ENCODE data around the gene RGS14.

RGS14 gene

GRCh38 chr5:177346820-177347219 is 10.9 kb upstream of the RGS14 start:
- H2AFZ ChIP-seq (ENCODE audit: low read depth) = no peak overlapping the region
- H4K20me1 ChIP-seq (ENCODE audit: insufficient read depth) = no peaks in the 10 kb centered on the region
- H3K4me1 ChIP-seq (ENCODE audit: low read depth, poor library complexity, severe bottlenecking) = peaks cover 22% of the 10 kb centered on the region
- TF ChIP-seq, protein P1, sequence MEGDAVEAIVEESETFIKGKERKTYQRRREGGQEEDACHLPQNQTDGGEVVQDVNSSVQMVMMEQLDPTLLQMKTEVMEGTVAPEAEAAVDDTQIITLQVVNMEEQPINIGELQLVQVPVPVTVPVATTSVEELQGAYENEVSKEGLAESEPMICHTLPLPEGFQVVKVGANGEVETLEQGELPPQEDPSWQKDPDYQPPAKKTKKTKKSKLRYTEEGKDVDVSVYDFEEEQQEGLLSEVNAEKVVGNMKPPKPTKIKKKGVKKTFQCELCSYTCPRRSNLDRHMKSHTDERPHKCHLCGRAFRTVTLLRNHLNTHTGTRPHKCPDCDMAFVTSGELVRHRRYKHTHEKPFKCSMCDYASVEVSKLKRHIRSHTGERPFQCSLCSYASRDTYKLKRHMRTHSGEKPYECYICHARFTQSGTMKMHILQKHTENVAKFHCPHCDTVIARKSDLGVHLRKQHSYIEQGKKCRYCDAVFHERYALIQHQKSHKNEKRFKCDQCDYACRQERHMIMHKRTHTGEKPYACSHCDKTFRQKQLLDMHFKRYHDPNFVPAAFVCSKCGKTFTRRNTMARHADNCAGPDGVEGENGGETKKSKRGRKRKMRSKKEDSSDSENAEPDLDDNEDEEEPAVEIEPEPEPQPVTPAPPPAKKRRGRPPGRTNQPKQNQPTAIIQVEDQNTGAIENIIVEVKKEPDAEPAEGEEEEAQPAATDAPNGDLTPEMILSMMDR (conservative IDR thresholded peaks at IDR 0.05; ENCODE audit: low read depth, low read length) = no peak
- no peak overlapping the region for H3K9ac ChIP-seq
- no peak overlapping the region for H3K4me3 ChIP-seq (IDR thresholded peaks at IDR 0.05; ENCODE audit: insufficient read depth, low read depth, low read length)
- no peaks in the 10 kb centered on the region for H3K27me3 ChIP-seq (ENCODE audit: insufficient read depth, low read depth)
- 0 out of 2 replicates have a peak, but pooled peaks cover 4% of the 10 kb centered on the region for H3K36me3 ChIP-seq (ENCODE audit: insufficient read depth)
- no peak overlapping the region for H3K27ac ChIP-seq
- H3K4me2 ChIP-seq = no peak overlapping the region
- H3K79me2 ChIP-seq (ENCODE audit: insufficient read depth, low read depth) = peaks cover 62% of the 10 kb centered on the region

- Histone ChIP-seq H3K27ac (no peak overlapping the region), H3K36me3 (ENCODE audit: insufficient read depth) (0 out of 2 replicates have a peak, but pooled peaks cover 4% of the 10 kb centered on the region), H3K79me2 (ENCODE audit: insufficient read depth, low read depth) (peaks cover 62% of the 10 kb centered on the region)
These were observed 10.0 kb upstream of the RGS14 start for GRCh38 chr5:177347699-177348098.

GRCh38 chr5:177349362-177349647 is 8.4 kb upstream of the RGS14 start:
- no peak overlapping the region for H2AFZ ChIP-seq (ENCODE audit: low read depth)
- H3K27me3 ChIP-seq (ENCODE audit: insufficient read depth, low read depth) = no peaks in the 10 kb centered on the region
- peak overlapping the region; percentile 82; the same call in 1 of the 2 replicates for H3K4me2 ChIP-seq
- peaks cover 54% of the 10 kb centered on the region for H3K79me2 ChIP-seq (ENCODE audit: insufficient read depth, low read depth)
- no peak overlapping the region for H3K4me3 ChIP-seq (IDR thresholded peaks at IDR 0.05; ENCODE audit: insufficient read depth, low read depth, low read length)
- H4K20me1 ChIP-seq (ENCODE audit: insufficient read depth) = no peaks in the 10 kb centered on the region
- H3K27ac ChIP-seq = no peak overlapping the region
- H3K9ac ChIP-seq = no peak overlapping the region
- 0 out of 2 replicates have a peak, but pooled peaks cover 4% of the 10 kb centered on the region for H3K36me3 ChIP-seq (ENCODE audit: insufficient read depth)
- TF ChIP-seq, protein P1 (conservative IDR thresholded peaks at IDR 0.05; ENCODE audit: low read depth, low read length) = no peak
- peaks cover 22% of the 10 kb centered on the region for H3K4me1 ChIP-seq (ENCODE audit: low read depth, poor library complexity, severe bottlenecking)

More at GRCh38 chr5:177347699-177348098, 10.0 kb upstream of the RGS14 start:
- Histone ChIP-seq H3K4me3 (IDR thresholded peaks at IDR 0.05; ENCODE audit: insufficient read depth, low read depth, low read length) (no peak overlapping the region), H3K4me2 (no peak overlapping the region), H3K9ac (no peak overlapping the region), H3K27me3 (ENCODE audit: insufficient read depth, low read depth) (no peaks in the 10 kb centered on the region), H4K20me1 (ENCODE audit: insufficient read depth) (no peaks in the 10 kb centered on the region), H3K4me1 (ENCODE audit: low read depth, poor library complexity, severe bottlenecking) (peaks cover 22% of the 10 kb centered on the region), H2AFZ (ENCODE audit: low read depth) (no peak overlapping the region)
- TF ChIP-seq, protein P1 (conservative IDR thresholded peaks at IDR 0.05; ENCODE audit: low read depth, low read length) = no peak

DNA sequence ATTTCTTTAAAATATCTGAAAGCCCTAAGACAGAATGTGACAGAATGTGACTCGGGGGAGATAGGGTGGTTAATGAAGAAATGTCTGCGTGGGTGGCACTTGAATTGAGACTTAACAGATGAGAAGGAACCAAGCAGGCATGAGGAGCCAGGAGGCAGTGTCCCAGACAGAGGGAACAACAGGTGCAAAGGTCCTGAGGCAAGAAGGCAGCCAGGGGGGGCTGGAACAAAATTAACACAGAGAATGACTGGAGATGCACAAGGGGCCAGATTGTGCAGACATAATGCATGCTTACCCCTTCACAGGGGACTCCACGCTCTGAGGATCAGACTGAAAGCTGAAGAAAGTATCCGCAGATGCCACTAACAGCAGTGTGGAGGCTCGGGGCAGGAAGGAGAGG is 8.0 kb upstream of the RGS14 start:
- no peak overlapping the region for H3K27ac ChIP-seq
- peak overlapping the region; percentile 82; the same call in 1 of the 2 replicates for H3K4me2 ChIP-seq
- H2AFZ ChIP-seq (ENCODE audit: low read depth) = no peak overlapping the region
- H3K27me3 ChIP-seq (ENCODE audit: insufficient read depth, low read depth) = no peaks in the 10 kb centered on the region
- TF ChIP-seq, protein P1 (conservative IDR thresholded peaks at IDR 0.05; ENCODE audit: low read depth, low read length) = no peak
- no peak overlapping the region for H3K4me3 ChIP-seq (IDR thresholded peaks at IDR 0.05; ENCODE audit: insufficient read depth, low read depth, low read length)
- no peak overlapping the region for H3K9ac ChIP-seq
- H4K20me1 ChIP-seq (ENCODE audit: insufficient read depth) = no peaks in the 10 kb centered on the region
- H3K79me2 ChIP-seq (ENCODE audit: insufficient read depth, low read depth) = peaks cover 51% of the 10 kb centered on the region
- H3K36me3 ChIP-seq (ENCODE audit: insufficient read depth) = 0 out of 2 replicates have a peak, but pooled peaks cover 4% of the 10 kb centered on the region
- peaks cover 22% of the 10 kb centered on the region for H3K4me1 ChIP-seq (ENCODE audit: low read depth, poor library complexity, severe bottlenecking)

All from KMS-11 (cell line).